MV-4-11 (cell line): ENCODE measurements around the gene SOD3.

ENCODE experiments used
- DNase-seq: peaks from one replicate; lab custom pipeline; 2025; lab: John Stamatoyannopoulos, UW

SOD3 gene

DNA sequence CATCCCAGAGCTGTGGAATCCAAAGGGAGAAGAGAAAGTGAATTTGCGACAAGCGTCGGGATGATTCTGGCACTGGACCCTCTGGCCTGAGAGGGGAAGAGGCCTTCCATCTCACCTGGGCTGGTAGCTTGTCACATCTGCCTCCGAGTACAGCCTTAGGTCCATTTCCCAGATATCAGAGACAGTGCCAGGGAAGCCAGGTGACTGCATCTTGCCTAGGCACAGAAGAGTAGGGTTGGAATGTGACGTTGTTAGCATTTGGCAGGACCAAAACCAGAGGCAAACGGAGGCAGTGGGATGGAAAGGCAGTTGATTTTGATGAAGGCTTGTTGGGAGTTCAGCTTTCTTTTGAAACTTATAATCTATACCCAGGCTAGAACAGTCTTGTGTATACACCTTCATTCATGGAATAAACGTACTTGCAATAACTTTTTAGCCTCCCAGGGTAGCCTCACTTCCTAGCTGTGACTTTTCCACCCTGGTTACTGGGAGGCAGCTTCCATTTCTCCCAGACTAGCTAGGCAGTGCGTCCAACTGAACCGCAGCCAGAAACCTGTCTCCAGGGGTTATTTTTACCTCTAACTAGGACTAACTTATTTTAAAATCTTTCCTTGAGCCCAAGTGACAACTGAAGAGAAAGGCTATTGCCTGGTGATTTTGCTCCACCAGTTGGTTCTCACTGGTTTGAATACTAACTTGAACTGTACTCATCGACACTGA, 5.9 kb downstream of the SOD3 start:
- no peak for DNase-seq

DNA sequence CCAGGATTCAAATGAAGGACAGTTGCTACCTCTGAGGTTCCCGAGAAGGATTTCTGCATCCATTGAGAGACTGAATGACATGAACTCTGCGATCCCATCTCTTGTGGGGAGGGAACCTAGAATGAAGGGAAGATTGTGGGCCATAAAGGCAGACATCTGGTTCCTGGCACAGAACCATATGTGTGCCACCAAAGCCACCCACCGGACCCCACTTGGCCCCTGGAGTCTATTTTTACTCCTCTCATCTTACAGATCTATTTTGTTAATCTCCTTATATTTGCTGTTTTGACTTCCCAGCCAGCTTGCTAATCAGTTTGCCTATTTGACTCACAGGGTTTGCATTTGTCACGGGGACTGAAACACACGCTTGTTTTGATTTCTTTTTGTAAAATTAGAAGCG, 7.3 kb downstream of the SOD3 start:
- DNase-seq, result no peak

GRCh38 chr4:24805067-24805466, 9.7 kb downstream of the SOD3 start:
- DNase-seq, result no peak

DNA sequence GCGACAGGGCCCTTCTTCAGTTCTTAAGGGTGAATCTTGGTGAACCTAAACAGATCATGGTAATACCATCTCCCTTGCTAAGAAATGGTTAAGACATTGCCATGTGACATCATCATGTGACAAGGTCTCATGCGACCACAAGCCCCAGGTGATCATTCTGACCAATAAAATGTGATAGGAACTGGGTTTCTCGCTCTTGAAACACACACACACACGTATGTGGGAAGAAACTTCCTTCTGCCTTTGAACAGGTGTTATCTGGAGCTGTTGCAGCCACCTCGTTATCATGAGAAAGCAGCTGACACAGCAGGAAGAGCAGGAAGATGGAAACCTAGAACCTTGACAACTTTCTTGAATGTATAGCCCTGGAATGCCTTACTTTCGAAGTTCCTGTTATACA, 10.2 kb downstream of the SOD3 start:
- DNase-seq, result no peak

- no peak for DNase-seq
These were observed 11.0 kb downstream of the SOD3 start for GRCh38 chr4:24806206-24806990.

DNA sequence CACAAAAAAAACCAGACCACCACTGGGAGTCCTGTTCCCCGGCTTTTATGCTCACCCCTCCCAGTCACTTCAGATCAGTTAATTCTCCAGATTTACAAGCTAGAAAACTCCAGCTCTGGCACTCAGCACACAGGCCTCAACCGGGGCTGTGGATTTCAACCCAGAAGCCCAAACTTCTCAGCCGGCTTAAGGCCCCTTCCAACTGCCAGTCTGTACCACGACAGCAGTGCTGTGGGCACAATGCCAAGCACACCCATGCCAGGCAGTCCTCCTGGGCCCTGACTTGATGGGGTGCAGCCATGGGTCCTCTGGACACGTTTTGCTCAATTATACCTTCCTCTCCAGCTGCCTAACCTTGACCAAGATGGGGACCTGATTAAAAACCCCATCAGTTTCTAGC, 12.2 kb downstream of the SOD3 start:
- no peak for DNase-seq

DNA sequence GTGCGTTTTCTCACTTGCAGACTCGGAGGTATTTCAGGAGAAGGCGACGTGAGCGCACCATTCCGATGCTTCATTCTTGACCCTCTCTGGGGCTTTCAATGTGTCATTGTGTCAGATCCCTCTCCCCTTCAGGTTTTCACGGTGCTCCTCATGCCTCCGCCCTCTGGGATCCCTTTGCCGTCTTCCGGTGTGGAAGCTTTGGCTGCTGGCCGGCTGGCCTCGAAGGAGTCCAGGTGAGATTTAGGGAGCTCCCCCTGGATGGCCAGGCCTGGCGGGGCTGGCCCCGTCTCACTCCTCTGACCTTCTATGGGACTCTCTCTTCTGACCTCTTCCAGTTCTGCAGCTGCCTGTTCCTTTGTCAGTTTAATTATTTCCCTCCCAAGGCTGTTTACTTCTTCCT, 12.9 kb downstream of the SOD3 start:
- DNase-seq, result no peak

DNA sequence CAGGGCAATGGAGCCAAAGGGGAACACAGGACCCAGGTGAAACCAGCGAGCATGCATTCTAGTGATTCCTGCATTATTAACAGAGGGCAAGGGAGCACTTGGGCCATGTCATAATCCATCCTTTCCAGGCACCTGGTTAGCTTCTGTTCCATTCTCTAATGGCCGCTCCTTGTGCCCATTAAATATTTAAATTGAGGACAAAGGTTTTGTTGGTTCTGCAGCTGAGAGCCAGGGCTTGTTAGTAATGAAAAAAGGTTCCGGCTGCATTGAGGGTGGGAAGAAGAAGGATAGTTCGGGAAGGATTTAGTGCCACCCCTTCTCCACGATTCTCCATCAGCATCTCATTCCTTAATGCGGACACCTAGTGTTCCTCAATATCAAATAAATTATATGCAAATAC, 13.6 kb downstream of the SOD3 start:
- no peak for DNase-seq

- no peak for DNase-seq
These were observed 14.0 kb downstream of the SOD3 start for GRCh38 chr4:24809376-24809775.

GRCh38 chr4:24809815-24810405, 14.5 kb downstream of the SOD3 start:
- no peak for DNase-seq

- DNase-seq, result no peak
These were observed 15.7 kb downstream of the SOD3 start for GRCh38 chr4:24810871-24811631.

GRCh38 chr4:24813732-24814131, 18.4 kb downstream of the SOD3 start:
- DNase-seq, result no peak

GRCh38 chr4:24816797-24817196, 21.4 kb downstream of the SOD3 start:
- DNase-seq, result no peak

- no peak for DNase-seq
These were observed 25.2 kb downstream of the SOD3 start for GRCh38 chr4:24820541-24820940.

DNA sequence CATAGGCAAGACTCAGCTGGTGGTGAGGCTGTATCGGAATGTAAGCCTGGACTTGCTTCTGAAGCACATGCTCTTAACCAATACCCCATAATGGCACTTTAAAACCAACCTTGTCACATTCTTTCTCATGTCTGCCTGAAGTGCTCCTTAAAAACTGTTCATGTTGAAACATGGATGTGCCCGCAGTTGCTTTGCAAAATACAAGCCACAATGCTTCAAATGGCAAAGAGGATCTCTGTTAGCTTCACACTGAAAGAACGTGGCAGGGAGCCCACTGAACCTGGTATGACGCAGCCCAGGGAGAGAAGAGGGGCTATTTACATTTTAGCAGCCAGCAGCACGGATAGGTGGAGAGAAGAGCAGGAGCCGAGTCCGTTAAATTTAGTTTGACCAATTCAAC, 29.3 kb downstream of the SOD3 start:
- DNase-seq, result no peak

DNA sequence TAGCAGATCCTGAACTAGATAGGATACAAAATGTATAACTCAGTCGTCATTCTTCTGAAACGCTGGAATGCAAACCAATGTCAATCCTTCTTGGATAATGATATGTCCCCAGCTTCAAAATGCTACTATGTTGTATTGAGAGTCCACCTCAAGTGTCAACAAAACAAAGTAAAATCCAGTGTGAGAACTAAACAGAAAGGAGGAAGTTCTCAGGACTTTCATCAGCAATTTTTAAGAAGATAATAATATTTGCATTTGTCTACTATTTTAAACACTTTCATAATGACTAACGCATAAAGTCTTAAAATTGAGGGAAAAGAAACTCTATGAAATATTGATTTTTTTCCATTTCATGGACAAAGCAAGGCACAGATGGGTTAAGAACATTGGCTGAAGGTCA, 36.3 kb downstream of the SOD3 start:
- DNase-seq, result no peak

DNA sequence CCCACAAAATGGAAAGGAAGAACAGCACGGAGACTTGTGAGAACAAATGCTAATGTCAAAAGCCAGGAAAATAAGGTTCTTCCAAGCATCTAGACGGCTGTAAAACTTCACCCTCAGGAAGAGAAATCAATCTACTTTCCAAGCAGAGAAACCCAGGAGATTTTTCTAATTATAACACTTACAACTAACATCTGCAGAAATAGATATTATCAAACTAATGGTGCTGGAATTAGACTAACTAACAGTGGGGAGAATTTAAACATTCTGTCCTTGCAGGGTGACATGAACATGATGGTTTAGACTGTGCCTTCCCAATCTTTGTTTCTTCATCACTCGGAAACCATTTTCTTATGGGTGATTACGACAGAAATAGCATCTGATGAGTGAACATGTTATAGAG, 40.3 kb downstream of the SOD3 start:
- no peak for DNase-seq

- no peak for DNase-seq
These were observed 41.4 kb downstream of the SOD3 start for GRCh38 chr4:24836661-24837242.

- no peak for DNase-seq
These were observed 42.0 kb downstream of the SOD3 start for GRCh38 chr4:24837336-24837735.

GRCh38 chr4:24837781-24838180, 42.4 kb downstream of the SOD3 start:
- DNase-seq, result no peak

- no peak for DNase-seq
These were observed 45.0 kb downstream of the SOD3 start for GRCh38 chr4:24840362-24840761.
